GM12878 (cell line): Measurements from ENCODE around the gene HDAC8. TPM values are rescaled to one million over a fixed set of nuclear protein-coding genes. Genes with fewer than 3 reads are reported as not detected.

Source experiments
- ATAC-seq: fragments of 200-7000 bp; cut with Tn5 transposase; 3 replicates; pipeline ENCODE4 v1.9.1; 2020; ENCODE audit warnings: mild to moderate bottlenecking, moderate library complexity
- BruUV-seq: library from RNA; stranded (reverse); fragments of 400-500 nt; replicated peaks from 2 replicates; lab custom pipeline; 2021; lab: Mats Ljungman, UMichigan
- CTCF ChIA-PET: fragments of 300-600 bp; sonication (Branson Sonifier 250); formaldehyde crosslinking; extraction: SDS; loops from one replicate; lab custom pipeline; 2021; ENCODE audit warnings: inconsistent platforms; lab: Yijun Ruan, JAX
- POLR2A ChIA-PET: fragments of 350-600 bp; formaldehyde crosslinking; extraction: SDS; loops from one replicate; lab custom pipeline; 2021; ENCODE audit warnings: inconsistent platforms; lab: Charles Lee
- RAD21 ChIA-PET: fragments of 300-600 bp; sonication (Branson Sonifier 250); formaldehyde crosslinking; loops from one replicate; lab custom pipeline; 2023; ENCODE audit warnings: antibody characterized with exemption; ENCODE audit not compliant: unreplicated experiment; lab: Charles Lee
- SMC1A ChIA-PET: fragments of 300-600 bp; sonication (Branson Sonifier 250); formaldehyde crosslinking; loops from one replicate; lab custom pipeline; 2023; ENCODE audit not compliant: unreplicated experiment, uncharacterized antibody; lab: Charles Lee
- DNase-seq: peaks from one replicate; pipeline ENCODE4 v3.0.0-alpha.2; 2011; ENCODE audit warnings: low read depth, low spot score
- FAIRE-seq: peaks from 3 replicates; lab custom pipeline; 2011; peaks lifted over from hg19 to GRCh38; lab: Jason Lieb, UNC
- H2AFZ ChIP-seq: 2 replicates; pipeline ENCODE4 v1.6.0; 2011; ENCODE audit warnings: low read depth, low read length, control low read depth; ENCODE audit not compliant: control insufficient read depth
- H3K27ac ChIP-seq: 2 replicates; pipeline ENCODE4 v1.5.1; 2011; ENCODE audit warnings: control low read depth; ENCODE audit not compliant: control insufficient read depth, insufficient read depth
- H3K27me3 ChIP-seq, 2 experiments: replicated peaks in 1 of 2; 2 replicates each; pipeline versions ENCODE4 v1.6.0 to v1.6.1; 2011; ENCODE audit warnings: low read length in 1 of 2; ENCODE audit not compliant: control insufficient read depth in 2 of 2, insufficient read depth in 2 of 2
- H3K36me3 ChIP-seq, 2 experiments: 2 replicates each; pipeline ENCODE4 v1.5.1; 2011; ENCODE audit warnings: low read length in 1 of 2; ENCODE audit not compliant: control insufficient read depth in 2 of 2, insufficient read depth in 2 of 2
- H3K4me1 ChIP-seq: 2 replicates; pipeline ENCODE4 v1.6.1; 2011; ENCODE audit warnings: mild to moderate bottlenecking, low read length, moderate library complexity, mixed read lengths; ENCODE audit not compliant: control insufficient read depth, insufficient read depth
- H3K4me2 ChIP-seq: 2 replicates; pipeline ENCODE4 v1.6.0; 2011; ENCODE audit warnings: control low read depth; ENCODE audit not compliant: control insufficient read depth, insufficient read depth
- H3K4me3 ChIP-seq: fragments of 200-600 bp; sonication (generic); 2 replicates; pipeline ENCODE4 v1.5.1; 2016
- H3K79me2 ChIP-seq: 2 replicates; pipeline ENCODE4 v1.6.0; 2011; ENCODE audit warnings: low read length; ENCODE audit not compliant: control insufficient read depth, insufficient read depth
- H3K9ac ChIP-seq: 2 replicates; pipeline ENCODE4 v1.8.0; 2011; ENCODE audit warnings: low read length, control low read depth, mixed read lengths; ENCODE audit not compliant: control insufficient read depth, insufficient read depth
- H3K9me3 ChIP-seq: replicated peaks from 3 replicates; pipeline ENCODE4 v1.5.1; 2011; ENCODE audit warnings: mild to moderate bottlenecking, low read length; ENCODE audit not compliant: control insufficient read depth, insufficient read depth
- H4K20me1 ChIP-seq: 2 replicates; pipeline ENCODE4 v1.6.0; 2011; ENCODE audit not compliant: control insufficient read depth, insufficient read depth
- BACH1 ChIP-seq: fragments of 450-650 bp; IDR thresholded peaks from 2 replicates; pipeline ENCODE4 v1.6.1; 2017; ENCODE audit warnings: mild to moderate bottlenecking, borderline replicate concordance
- CHD2 ChIP-seq: IDR thresholded peaks from 2 replicates; pipeline ENCODE4 v1.6.1; 2011; ENCODE audit warnings: low read depth, low read length, improper control_type of control experiment, borderline replicate concordance
- HDGF ChIP-seq: fragments of 450-650 bp; IDR thresholded peaks from 2 replicates; pipeline ENCODE4 v1.6.1; 2016; ENCODE audit warnings: antibody characterized with exemption
- NBN ChIP-seq: fragments of 450-650 bp; IDR thresholded peaks from 2 replicates; pipeline ENCODE4 v1.6.1; 2016
- NFYA ChIP-seq: IDR thresholded peaks from 2 replicates; pipeline ENCODE4 v1.6.1; 2011; ENCODE audit warnings: low read depth, mild to moderate bottlenecking, low read length, improper control_type of control experiment, borderline replicate concordance
- SUZ12 ChIP-seq: fragments of 200-600 bp; sonication (generic); IDR thresholded peaks from one replicate; pipeline ENCODE4 v1.6.1; 2018; ENCODE audit warnings: antibody characterized with exemption, mild to moderate bottlenecking; ENCODE audit not compliant: unreplicated experiment
- TCF3 ChIP-seq: IDR thresholded peaks from 2 replicates; pipeline ENCODE4 v1.6.1; 2012; ENCODE audit warnings: low read depth, mild to moderate bottlenecking, low read length, borderline replicate concordance; ENCODE audit not compliant: insufficient read depth
- ZNF274 ChIP-seq: IDR thresholded peaks from one replicate; pipeline ENCODE4 v1.8.0; 2011; ENCODE audit not compliant: insufficient read length, insufficient read depth
- ZNF622 ChIP-seq: fragments of 450-650 bp; IDR thresholded peaks from 2 replicates; pipeline ENCODE4 v1.6.1; 2017; ENCODE audit warnings: mild to moderate bottlenecking, inconsistent platforms
- ZZZ3 ChIP-seq: IDR thresholded peaks from 2 replicates; pipeline ENCODE4 v1.6.1; 2011; ENCODE audit warnings: low read depth; ENCODE audit not compliant: control insufficient read depth, insufficient read length
- in situ Hi-C: fragments of 300-500 bp; cut with MboI; formaldehyde crosslinking; loops from 9 replicates; pipeline ENCODE4 v1.14.3; 2018; ENCODE audit warnings: mixed read lengths
- intact Hi-C: fragments of 100-400 bp; cut with micrococcal nuclease; formaldehyde crosslinking; loops from one replicate; pipeline ENCODE4 v1.14.2; 2022; ENCODE audit not compliant: unreplicated experiment
- polyA plus RNA-seq, 11 experiments: library from polyadenylated mRNA; depleted of rRNA in 4 of 11; unstranded in 6 of 11; stranded (reverse) in 5 of 11; fragments of >200 nt; fragmentation: Nextera tagmentation in 4 of 11; fragmentation: Illumina TruSeq in 1 of 11; extraction: Ambion mirVana in 4 of 11; extraction: Trizol in 1 of 11; gene quantifications; 1 replicate in 1 of 11; 2 replicates in 10 of 11; pipeline versions ENCODE4 v1.2.1 to v1.2.3, GENCODE V29; 2011 to 2016; ENCODE audit warnings: inconsistent platforms in 2 of 11, missing spikeins in 2 of 11, low read depth in 1 of 11
- total RNA-seq, 4 experiments: library from RNA; depleted of rRNA in 3 of 4; stranded (reverse); fragments of >200 nt in 3 of 4; fragmentation: Illumina TruSeq in 1 of 4; extraction: Trizol in 1 of 4; gene quantifications; 2 replicates each; pipeline versions ENCODE4 v1.2.1 to v1.2.3, GENCODE V29; 2013 to 2021
- TF ChIP-seq, protein P1 (sequence below): IDR thresholded peaks from 2 replicates; pipeline ENCODE4 v1.6.1; 2011; ENCODE audit warnings: mild to moderate bottlenecking, low read depth, low read length, moderate library complexity; ENCODE audit not compliant: insufficient replicate concordance

The HDAC8 gene
- total and polyA plus RNA-seq, 10 of the 15 experiments (the other 5 are each of a cell fraction or from before 2014, with no cell fraction given), result 18.1 to 34.7 (median 29.1) TPM

DNA sequence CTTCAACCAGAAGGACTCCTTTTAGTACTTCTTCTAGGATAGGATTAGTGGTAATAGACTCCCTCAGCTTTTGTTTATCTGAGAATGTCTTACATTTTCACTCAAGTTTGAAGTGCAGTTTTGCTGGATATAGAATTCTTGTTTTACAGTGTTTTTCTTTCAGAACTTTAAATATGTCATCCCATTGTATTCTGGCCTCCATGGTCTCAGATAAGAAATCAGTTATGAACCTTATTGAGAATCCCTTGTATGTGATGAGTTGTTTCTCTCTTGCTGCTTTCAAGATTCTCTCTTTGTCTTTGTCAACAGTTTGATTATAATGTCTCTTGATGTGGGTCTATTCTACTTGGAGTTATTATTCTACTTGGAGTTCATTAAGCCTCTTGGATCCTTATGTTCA, 150.8 kb downstream of the HDAC8 start:
- no peaks in the 10 kb centered on the region for H3K79me2 ChIP-seq
- TF ChIP-seq, protein P1, sequence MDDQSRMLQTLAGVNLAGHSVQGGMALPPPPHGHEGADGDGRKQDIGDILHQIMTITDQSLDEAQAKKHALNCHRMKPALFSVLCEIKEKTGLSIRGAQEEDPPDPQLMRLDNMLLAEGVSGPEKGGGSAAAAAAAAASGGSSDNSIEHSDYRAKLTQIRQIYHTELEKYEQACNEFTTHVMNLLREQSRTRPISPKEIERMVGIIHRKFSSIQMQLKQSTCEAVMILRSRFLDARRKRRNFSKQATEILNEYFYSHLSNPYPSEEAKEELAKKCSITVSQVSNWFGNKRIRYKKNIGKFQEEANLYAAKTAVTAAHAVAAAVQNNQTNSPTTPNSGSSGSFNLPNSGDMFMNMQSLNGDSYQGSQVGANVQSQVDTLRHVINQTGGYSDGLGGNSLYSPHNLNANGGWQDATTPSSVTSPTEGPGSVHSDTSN, result no peak
- TF ChIP-seq ZNF274, result no peak
- TF ChIP-seq NBN, result no peak
- no peak for TF ChIP-seq TCF3
- no peak for TF ChIP-seq NFYA
- no peak for TF ChIP-seq ZNF622
- TF ChIP-seq HDGF, result no peak
- TF ChIP-seq ZZZ3, result no peak
- no peak for TF ChIP-seq CHD2
- no peak for TF ChIP-seq SUZ12
- TF ChIP-seq BACH1, result no peak
- no peaks in the 10 kb centered on the region for H4K20me1 ChIP-seq
- no peaks in the 10 kb centered on the region for H3K27me3 ChIP-seq
- in situ Hi-C loops (no loop called here), intact Hi-C loops (no loop called here)
- H3K36me3 ChIP-seq, result no peaks in the 10 kb centered on the region
- no peak for ATAC-seq
- CTCF ChIA-PET, result interaction anchor here (0.8 kb wide), 1 partner anchor 51 kb away, joined by 3 read pairs; no protein-coding TSS in a partner anchor
- RAD21 ChIA-PET, result no interaction called here
- H3K27ac ChIP-seq, result no peak overlapping the region
- SMC1A ChIA-PET, result no interaction called here
- no peak for DNase-seq
- no peak overlapping the region for H3K4me3 ChIP-seq
- POLR2A ChIA-PET, result no interaction called here
- H3K4me2 ChIP-seq, result no peak overlapping the region
- no peak for FAIRE-seq
- H3K9ac ChIP-seq, result no peak overlapping the region
- BruUV-seq, result no TSS peak
- no peaks in the 10 kb centered on the region for H3K9me3 ChIP-seq
- H2AFZ ChIP-seq, result no peak overlapping the region
- H3K4me1 ChIP-seq, result no peaks in the 10 kb centered on the region
